ENCODE results near the gene WHRN.

GRCh38 chr9:114513959-114514267 lies 8.6 kb upstream of the WHRN start:
- TF ChIP-seq, protein P1, sequence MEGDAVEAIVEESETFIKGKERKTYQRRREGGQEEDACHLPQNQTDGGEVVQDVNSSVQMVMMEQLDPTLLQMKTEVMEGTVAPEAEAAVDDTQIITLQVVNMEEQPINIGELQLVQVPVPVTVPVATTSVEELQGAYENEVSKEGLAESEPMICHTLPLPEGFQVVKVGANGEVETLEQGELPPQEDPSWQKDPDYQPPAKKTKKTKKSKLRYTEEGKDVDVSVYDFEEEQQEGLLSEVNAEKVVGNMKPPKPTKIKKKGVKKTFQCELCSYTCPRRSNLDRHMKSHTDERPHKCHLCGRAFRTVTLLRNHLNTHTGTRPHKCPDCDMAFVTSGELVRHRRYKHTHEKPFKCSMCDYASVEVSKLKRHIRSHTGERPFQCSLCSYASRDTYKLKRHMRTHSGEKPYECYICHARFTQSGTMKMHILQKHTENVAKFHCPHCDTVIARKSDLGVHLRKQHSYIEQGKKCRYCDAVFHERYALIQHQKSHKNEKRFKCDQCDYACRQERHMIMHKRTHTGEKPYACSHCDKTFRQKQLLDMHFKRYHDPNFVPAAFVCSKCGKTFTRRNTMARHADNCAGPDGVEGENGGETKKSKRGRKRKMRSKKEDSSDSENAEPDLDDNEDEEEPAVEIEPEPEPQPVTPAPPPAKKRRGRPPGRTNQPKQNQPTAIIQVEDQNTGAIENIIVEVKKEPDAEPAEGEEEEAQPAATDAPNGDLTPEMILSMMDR (IDR thresholded peaks at IDR 0.05), result no peak
- TF ChIP-seq POLR2AphosphoS5 (IDR thresholded peaks at IDR 0.05) (no peak), POLR2A (IDR thresholded peaks at IDR 0.05; ENCODE audit: low read depth) (no peak), EP300 (IDR thresholded peaks at IDR 0.05) (no peak)
